Ishikawa (cell line): ENCODE data around the gene NYNRIN.

Experiments used
- CEBPB ChIP-seq: IDR thresholded peaks from 2 replicates; pipeline ENCODE4 v1.6.1; 2012
- CREB1 ChIP-seq: IDR thresholded peaks from 2 replicates; pipeline ENCODE4 v1.6.1; 2012; ENCODE audit warnings: low read depth
- EGR1 ChIP-seq: IDR thresholded peaks from 2 replicates; pipeline ENCODE4 v1.6.1; 2012
- EP300 ChIP-seq: IDR thresholded peaks from 2 replicates; pipeline ENCODE4 v1.6.1; 2012; ENCODE audit warnings: borderline replicate concordance
- FOXM1 ChIP-seq: IDR thresholded peaks from 2 replicates; pipeline ENCODE4 v1.6.1; 2012; ENCODE audit warnings: low read depth, borderline replicate concordance
- MAX ChIP-seq: IDR thresholded peaks from 2 replicates; pipeline ENCODE4 v1.6.1; 2012
- NFIC ChIP-seq: IDR thresholded peaks from 2 replicates; pipeline ENCODE4 v1.6.1; 2012
- RAD21 ChIP-seq: IDR thresholded peaks from 2 replicates; pipeline ENCODE4 v1.6.1; 2012; ENCODE audit warnings: low read depth
- REST ChIP-seq: IDR thresholded peaks from 2 replicates; pipeline ENCODE4 v1.6.1; 2012; ENCODE audit warnings: low read depth, mild to moderate bottlenecking
- TAF1 ChIP-seq: IDR thresholded peaks from 2 replicates; pipeline ENCODE4 v1.6.1; 2012; ENCODE audit warnings: low read depth, mild to moderate bottlenecking
- TCF12 ChIP-seq: IDR thresholded peaks from 2 replicates; pipeline ENCODE4 v1.6.1; 2012; ENCODE audit warnings: low read depth
- TEAD4 ChIP-seq: IDR thresholded peaks from 2 replicates; pipeline ENCODE4 v1.6.1; 2012
- USF1 ChIP-seq: IDR thresholded peaks from 2 replicates; pipeline ENCODE4 v1.6.1; 2012
- YY1 ChIP-seq: IDR thresholded peaks from 2 replicates; pipeline ENCODE4 v1.6.1; 2012; ENCODE audit warnings: low read depth
- ZBTB7A ChIP-seq: IDR thresholded peaks from 2 replicates; pipeline ENCODE4 v1.6.1; 2012; ENCODE audit warnings: low read depth

Gene NYNRIN

DNA sequence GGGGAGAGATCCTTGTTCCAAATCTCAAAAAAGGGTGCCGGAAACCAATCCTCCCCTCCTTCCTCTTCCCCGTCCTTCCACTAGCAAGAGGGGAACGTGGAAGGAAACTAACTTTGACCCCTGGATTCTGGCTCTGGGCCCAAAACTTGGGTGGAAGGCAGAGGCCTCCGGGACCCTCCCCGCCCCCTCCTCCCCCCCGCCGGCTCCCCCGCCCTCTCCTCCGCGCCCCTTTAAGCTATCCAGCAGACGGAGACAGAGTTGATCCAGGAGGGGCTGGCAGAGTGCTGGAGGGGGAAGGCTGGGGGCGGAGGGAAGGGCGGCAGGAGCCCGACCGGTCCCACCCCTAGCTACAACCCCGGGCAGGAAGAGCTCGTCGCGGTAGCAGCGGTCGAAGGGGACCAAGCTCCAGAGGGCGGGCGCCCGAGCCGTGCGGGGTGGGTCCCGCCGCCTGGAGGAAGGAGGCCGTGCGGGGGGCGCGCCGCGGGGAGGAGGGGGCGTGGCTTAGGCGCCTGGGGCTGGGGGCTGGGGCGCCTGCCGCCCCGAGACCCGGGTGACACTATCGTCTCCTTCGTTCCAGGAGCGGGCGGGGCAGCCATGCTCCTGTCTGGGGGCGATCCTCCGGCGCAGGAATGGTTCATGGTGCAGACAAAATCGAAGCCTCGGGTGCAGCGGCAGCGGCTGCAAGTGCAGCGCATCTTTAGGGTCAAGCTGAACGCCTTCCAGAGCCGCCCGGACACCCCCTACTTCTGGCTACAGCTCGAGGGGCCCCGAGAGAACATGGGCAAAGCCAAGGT lies at the start of gene NYNRIN:
TSS of gene NYNRIN (plus strand) at position 351 of the 794 bp plus-strand sequence. CDS start at position 595, 244 bp downstream.
- TF ChIP-seq ZBTB7A (peak; percentile 68; the same call in 1 of the 2 replicates), CREB1 (no peak), TAF1 (0 out of 2 replicates have a peak, but pooled peaks have one; percentile 25)

GRCh38 chr14:24349742-24350141 lies 49.1 kb upstream of the NYNRIN start:
- TF ChIP-seq EP300 (no peak), FOXM1 (no peak), ZBTB7A (no peak), CREB1 (no peak), REST (no peak), CEBPB (no peak), TAF1 (no peak), TCF12 (no peak), RAD21 (no peak), USF1 (no peak), TEAD4 (no peak)

- TF ChIP-seq YY1 (no peak), EGR1 (no peak), USF1 (no peak), TAF1 (no peak), MAX (no peak), TEAD4 (no peak), NFIC (no peak), REST (no peak), CEBPB (no peak)
Observed at GRCh38 chr14:24351517-24351916, 47.3 kb upstream of the NYNRIN start.

DNA sequence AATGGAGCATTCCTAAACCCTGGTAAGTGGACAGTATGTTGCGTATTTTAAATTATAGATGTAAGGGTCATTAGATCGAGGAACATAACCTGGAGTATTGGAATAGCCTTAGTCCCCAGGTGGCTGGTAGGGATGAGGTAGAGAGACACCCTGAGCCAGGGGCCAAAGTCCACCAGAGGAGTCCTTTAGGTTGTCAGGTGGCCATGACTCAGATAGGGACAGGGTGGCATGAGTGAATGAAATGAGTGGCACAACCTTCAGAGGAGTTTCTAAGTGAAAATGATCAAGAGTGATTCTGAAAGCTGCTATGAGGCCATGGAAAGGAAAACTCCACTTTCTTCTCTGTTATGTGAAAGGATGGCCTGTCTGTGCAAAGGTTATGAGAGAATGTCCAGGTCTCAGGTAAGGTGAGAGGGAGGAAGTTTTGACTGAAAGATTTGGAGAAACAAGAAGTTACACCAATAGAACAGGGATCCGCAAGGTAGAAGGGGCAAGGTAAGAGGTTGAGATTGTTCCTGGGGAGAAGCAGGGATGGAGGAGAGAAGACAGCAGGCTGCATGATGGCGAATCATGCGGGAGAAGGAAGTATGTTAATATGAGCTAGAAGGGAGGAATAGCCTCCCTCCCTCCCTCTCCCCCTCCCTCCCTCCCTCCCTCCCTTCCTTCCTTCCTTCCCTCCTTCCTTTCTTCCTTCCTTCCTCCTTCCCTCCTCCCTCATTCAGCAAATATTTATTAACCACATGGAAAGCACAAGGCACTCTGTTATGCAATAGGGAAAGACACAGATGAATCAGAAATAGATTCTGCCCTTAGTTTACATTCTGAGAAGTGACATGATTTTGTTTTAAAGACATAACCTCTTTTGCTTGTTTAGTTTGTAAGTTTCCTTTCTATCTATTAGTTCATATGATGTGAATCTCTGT lies 45.0 kb upstream of the NYNRIN start:
- TF ChIP-seq MAX: no peak
- no peak for TF ChIP-seq USF1

GRCh38 chr14:24355009-24355408 lies 43.8 kb upstream of the NYNRIN start:
- no peak for TF ChIP-seq TEAD4
- no peak for TF ChIP-seq NFIC
- no peak for TF ChIP-seq ZBTB7A
- no peak for TF ChIP-seq CREB1

DNA sequence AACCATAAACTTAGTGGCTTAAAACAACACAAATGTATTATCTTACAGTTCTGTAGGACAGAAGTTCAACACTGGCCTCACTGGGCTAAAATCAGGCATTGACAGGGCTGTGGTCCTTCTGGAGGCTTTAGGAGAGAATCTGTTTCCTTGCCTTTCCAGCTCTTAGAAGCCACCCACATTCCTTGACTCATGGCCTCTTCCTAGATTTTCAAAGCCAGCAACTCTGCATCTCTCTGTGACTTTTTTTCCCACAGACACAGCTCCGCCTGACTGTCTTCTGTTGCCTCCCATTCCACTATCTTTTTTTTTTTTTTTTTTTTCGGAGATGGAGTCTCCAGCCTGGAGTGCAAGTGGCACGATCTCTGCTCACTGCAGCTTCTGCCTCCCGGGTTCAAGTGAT lies 42.6 kb upstream of the NYNRIN start:
- TF ChIP-seq YY1: no peak
- no peak for TF ChIP-seq RAD21
- TF ChIP-seq TAF1: no peak
- no peak for TF ChIP-seq NFIC
- no peak for TF ChIP-seq FOXM1
- no peak for TF ChIP-seq ZBTB7A
- no peak for TF ChIP-seq MAX
- TF ChIP-seq TCF12: no peak
- TF ChIP-seq EGR1: no peak
- no peak for TF ChIP-seq TEAD4
- no peak for TF ChIP-seq CEBPB
- no peak for TF ChIP-seq REST
- no peak for TF ChIP-seq CREB1
- TF ChIP-seq USF1: no peak
- TF ChIP-seq EP300: no peak
